ENCODE results near the gene FAM163B. TPM values are rescaled to one million over a fixed set of nuclear protein-coding genes. Genes with fewer than 3 reads are reported as not detected.

Gene FAM163B
- total RNA-seq, 1 experiment from 2014 or later, result 2.0 TPM

DNA sequence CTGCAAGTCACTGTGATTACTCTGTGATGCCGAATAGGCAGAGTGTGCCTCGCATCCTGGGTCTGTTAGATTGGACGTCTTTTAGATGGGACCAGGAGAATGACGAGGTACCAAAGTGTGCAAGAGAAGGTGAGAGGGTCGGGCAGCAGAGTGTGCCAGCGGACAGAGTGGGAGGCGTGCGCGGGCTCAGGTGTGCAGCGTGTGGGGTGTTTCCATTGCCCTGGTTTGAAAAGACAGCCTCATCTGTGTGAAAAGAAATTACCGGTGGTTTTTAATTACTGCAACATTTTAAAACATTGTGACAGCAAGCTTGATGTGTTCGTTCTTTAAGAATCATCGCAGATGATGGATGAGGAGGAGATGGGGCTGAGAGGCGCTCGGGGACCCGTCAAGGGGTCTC, 4.2 kb upstream of the FAM163B start:
- ATAC-seq (no peak), DNase-seq (ENCODE audit: low spot score) (no peak)
- ChIA-PET POLR2A (no interaction called here), CTCF (interaction anchor here (0.6 to 1.1 kb wide), 2 partner anchors 130 to 520 kb away, joined by 3 read pairs; no protein-coding TSS in a partner anchor)
- Mint-ChIP-seq H3K9me3 (no peaks in the 10 kb centered on the region), H3K27ac (no peak overlapping the region), H3K4me3 (no peak overlapping the region), H3K36me3 (no peaks in the 10 kb centered on the region), H3K27me3 (ENCODE audit: low read depth) (peaks cover 22% of the 10 kb centered on the region), H3K4me1 (peaks cover 3% of the 10 kb centered on the region; the same call in 1 of the 2 replicates)
- no peak for TF ChIP-seq E2F4 (CRISPR knock-in tag; IDR thresholded peaks at IDR 0.05; ENCODE audit: borderline replicate concordance, low read depth)
- no peak for TF ChIP-seq FOXK1 (CRISPR knock-in tag; IDR thresholded peaks at IDR 0.05)
- TF ChIP-seq, protein P1, sequence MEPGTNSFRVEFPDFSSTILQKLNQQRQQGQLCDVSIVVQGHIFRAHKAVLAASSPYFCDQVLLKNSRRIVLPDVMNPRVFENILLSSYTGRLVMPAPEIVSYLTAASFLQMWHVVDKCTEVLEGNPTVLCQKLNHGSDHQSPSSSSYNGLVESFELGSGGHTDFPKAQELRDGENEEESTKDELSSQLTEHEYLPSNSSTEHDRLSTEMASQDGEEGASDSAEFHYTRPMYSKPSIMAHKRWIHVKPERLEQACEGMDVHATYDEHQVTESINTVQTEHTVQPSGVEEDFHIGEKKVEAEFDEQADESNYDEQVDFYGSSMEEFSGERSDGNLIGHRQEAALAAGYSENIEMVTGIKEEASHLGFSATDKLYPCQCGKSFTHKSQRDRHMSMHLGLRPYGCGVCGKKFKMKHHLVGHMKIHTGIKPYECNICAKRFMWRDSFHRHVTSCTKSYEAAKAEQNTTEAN (CRISPR knock-in tag; IDR thresholded peaks at IDR 0.05), result no peak

DNA sequence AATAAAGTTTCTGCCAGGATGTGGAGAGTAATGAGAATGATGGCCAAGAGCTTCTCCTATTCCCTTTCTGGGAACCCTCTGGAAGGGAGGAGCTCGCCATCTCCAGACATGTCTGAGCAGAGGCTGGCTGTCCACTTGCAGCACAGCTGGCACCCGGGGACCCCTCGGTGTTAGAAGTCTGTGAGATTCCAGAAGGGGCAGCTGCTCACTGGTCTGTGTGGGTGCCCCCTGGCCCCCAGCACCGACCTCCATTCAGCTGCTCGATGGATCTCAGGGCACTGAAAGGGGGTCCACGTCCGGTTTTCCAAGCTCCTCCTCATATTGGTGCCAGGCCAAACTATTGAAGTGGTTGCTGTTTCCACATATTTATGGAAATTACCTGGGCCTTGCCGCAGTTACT, 3.6 kb upstream of the FAM163B start:
- H3K36me3 Mint-ChIP-seq, result no peaks in the 10 kb centered on the region
- no peaks in the 10 kb centered on the region for H3K9me3 Mint-ChIP-seq
- ATAC-seq (no peak), DNase-seq (ENCODE audit: low spot score) (no peak)
- no peak overlapping the region for H3K27ac Mint-ChIP-seq
- TF ChIP-seq GRHL2 (CRISPR knock-in tag; IDR thresholded peaks at IDR 0.05; ENCODE audit: insufficient replicate concordance, severe bottlenecking) (no peak), NR1H2 (CRISPR knock-in tag; IDR thresholded peaks at IDR 0.05) (no peak), RORB (CRISPR knock-in tag; IDR thresholded peaks at IDR 0.05) (no peak), NR2C2 (CRISPR knock-in tag; IDR thresholded peaks at IDR 0.05) (no peak), ZNF138 (CRISPR knock-in tag; conservative IDR thresholded peaks at IDR 0.05) (no peak), ZNF396 (CRISPR knock-in tag; IDR thresholded peaks at IDR 0.05; ENCODE audit: borderline replicate concordance) (no peak)
- TF ChIP-seq, protein P2, sequence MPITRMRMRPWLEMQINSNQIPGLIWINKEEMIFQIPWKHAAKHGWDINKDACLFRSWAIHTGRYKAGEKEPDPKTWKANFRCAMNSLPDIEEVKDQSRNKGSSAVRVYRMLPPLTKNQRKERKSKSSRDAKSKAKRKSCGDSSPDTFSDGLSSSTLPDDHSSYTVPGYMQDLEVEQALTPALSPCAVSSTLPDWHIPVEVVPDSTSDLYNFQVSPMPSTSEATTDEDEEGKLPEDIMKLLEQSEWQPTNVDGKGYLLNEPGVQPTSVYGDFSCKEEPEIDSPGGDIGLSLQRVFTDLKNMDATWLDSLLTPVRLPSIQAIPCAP (CRISPR knock-in tag; IDR thresholded peaks at IDR 0.05), result no peak
- H3K27me3 Mint-ChIP-seq (ENCODE audit: low read depth), result peaks cover 28% of the 10 kb centered on the region
- H3K4me3 Mint-ChIP-seq, result no peak overlapping the region
- CTCF ChIA-PET, result no interaction called here
- POLR2A ChIA-PET, result no interaction called here
- peaks cover 3% of the 10 kb centered on the region; the same call in 1 of the 2 replicates for H3K4me1 Mint-ChIP-seq

GRCh38 chr9:133612051-133612450, 2.9 kb upstream of the FAM163B start:
- Mint-ChIP-seq H3K4me3 (no peak overlapping the region), H3K27me3 (ENCODE audit: low read depth) (peaks cover 35% of the 10 kb centered on the region)
- ATAC-seq, result no peak
- TF ChIP-seq ZNF423 (CRISPR knock-in tag; IDR thresholded peaks at IDR 0.05) (no peak), NFATC4 (CRISPR knock-in tag; IDR thresholded peaks at IDR 0.05) (no peak), ZNF396 (CRISPR knock-in tag; IDR thresholded peaks at IDR 0.05; ENCODE audit: borderline replicate concordance) (no peak), MYBL2 (CRISPR knock-in tag; IDR thresholded peaks at IDR 0.05) (no peak), OVOL2 (CRISPR knock-in tag; IDR thresholded peaks at IDR 0.05; ENCODE audit: borderline replicate concordance) (no peak), NR3C1 (CRISPR knock-in tag; conservative IDR thresholded peaks at IDR 0.05; ENCODE audit: low read depth) (no peak), ZMAT4 (CRISPR knock-in tag; IDR thresholded peaks at IDR 0.05) (no peak), NFE2L1 (CRISPR knock-in tag; IDR thresholded peaks at IDR 0.05) (no peak), HMGA2 (CRISPR knock-in tag; IDR thresholded peaks at IDR 0.05) (no peak), STAT6 (CRISPR knock-in tag; conservative IDR thresholded peaks at IDR 0.05; ENCODE audit: low read depth) (no peak), NR2C2 (CRISPR knock-in tag; IDR thresholded peaks at IDR 0.05) (no peak)
- TF ChIP-seq, protein P3, sequence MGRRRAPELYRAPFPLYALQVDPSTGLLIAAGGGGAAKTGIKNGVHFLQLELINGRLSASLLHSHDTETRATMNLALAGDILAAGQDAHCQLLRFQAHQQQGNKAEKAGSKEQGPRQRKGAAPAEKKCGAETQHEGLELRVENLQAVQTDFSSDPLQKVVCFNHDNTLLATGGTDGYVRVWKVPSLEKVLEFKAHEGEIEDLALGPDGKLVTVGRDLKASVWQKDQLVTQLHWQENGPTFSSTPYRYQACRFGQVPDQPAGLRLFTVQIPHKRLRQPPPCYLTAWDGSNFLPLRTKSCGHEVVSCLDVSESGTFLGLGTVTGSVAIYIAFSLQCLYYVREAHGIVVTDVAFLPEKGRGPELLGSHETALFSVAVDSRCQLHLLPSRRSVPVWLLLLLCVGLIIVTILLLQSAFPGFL (CRISPR knock-in tag; IDR thresholded peaks at IDR 0.05; ENCODE audit: borderline replicate concordance), result no peak
- TF ChIP-seq, protein P4, sequence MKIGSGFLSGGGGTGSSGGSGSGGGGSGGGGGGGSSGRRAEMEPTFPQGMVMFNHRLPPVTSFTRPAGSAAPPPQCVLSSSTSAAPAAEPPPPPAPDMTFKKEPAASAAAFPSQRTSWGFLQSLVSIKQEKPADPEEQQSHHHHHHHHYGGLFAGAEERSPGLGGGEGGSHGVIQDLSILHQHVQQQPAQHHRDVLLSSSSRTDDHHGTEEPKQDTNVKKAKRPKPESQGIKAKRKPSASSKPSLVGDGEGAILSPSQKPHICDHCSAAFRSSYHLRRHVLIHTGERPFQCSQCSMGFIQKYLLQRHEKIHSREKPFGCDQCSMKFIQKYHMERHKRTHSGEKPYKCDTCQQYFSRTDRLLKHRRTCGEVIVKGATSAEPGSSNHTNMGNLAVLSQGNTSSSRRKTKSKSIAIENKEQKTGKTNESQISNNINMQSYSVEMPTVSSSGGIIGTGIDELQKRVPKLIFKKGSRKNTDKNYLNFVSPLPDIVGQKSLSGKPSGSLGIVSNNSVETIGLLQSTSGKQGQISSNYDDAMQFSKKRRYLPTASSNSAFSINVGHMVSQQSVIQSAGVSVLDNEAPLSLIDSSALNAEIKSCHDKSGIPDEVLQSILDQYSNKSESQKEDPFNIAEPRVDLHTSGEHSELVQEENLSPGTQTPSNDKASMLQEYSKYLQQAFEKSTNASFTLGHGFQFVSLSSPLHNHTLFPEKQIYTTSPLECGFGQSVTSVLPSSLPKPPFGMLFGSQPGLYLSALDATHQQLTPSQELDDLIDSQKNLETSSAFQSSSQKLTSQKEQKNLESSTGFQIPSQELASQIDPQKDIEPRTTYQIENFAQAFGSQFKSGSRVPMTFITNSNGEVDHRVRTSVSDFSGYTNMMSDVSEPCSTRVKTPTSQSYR (CRISPR knock-in tag; IDR thresholded peaks at IDR 0.05), result no peak
- TF ChIP-seq, protein P5, sequence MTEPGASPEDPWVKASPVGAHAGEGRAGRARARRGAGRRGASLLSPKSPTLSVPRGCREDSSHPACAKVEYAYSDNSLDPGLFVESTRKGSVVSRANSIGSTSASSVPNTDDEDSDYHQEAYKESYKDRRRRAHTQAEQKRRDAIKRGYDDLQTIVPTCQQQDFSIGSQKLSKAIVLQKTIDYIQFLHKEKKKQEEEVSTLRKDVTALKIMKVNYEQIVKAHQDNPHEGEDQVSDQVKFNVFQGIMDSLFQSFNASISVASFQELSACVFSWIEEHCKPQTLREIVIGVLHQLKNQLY (CRISPR knock-in tag; IDR thresholded peaks at IDR 0.05), result no peak

More at GRCh38 chr9:133612051-133612450, 2.9 kb upstream of the FAM163B start:
- Mint-ChIP-seq H3K27ac (no peak overlapping the region), H3K36me3 (no peaks in the 10 kb centered on the region), H3K9me3 (no peaks in the 10 kb centered on the region), H3K4me1 (peaks cover 3% of the 10 kb centered on the region; the same call in 1 of the 2 replicates)
- DNase-seq (ENCODE audit: low spot score), result no peak
- ChIA-PET POLR2A (no interaction called here), CTCF (interaction anchor here (0.6 kb wide), 1 partner anchor 22 kb away, joined by 3 read pairs; no protein-coding TSS in a partner anchor)

All from WTC11 (cell line).